ENCODE results near the gene CNTN1. TPM values are rescaled to one million over a fixed set of nuclear protein-coding genes. Genes with fewer than 3 reads are reported as not detected.

Gene CNTN1
- total and polyA plus RNA-seq, 3 donors from 2014 or later: 12.0 to 24.1 (median 21.7) TPM

DNA sequence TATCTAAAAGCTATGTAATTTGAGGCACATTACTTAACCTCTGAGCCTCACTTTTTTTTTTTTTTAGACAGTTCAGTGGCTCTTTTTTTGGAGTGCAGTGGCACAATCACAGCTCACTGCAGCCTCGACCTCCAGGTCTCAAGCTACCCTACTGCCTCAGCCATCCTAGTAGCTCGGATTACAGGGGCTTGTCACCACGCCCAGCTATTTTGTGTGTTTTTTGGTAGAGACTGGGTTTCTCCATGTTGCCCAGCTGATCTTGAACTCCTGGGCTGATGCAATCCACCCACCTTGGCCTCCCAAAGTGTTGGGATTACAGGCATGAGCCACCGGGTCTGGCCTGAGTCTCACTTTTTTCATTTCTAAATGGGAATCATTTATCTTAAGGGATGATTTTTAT is 303.9 kb downstream of the CNTN1 start:
- 89 to 93% methylated on average over 4 of the region's 4 CpGs for WGBS, 2 donors
- intact Hi-C loops (cut with DNase I; ENCODE audit: low total_unique reads): no loop called here
- no peaks in the 10 kb centered on the region for H3K27me3 ChIP-seq
- DNase-seq: no peak
- H3K36me3 ChIP-seq (ENCODE audit: low read depth, missing control alignments): no peaks in the 10 kb centered on the region
- H3K9me3 ChIP-seq: no peaks in the 10 kb centered on the region
- H3K27ac ChIP-seq: no peak overlapping the region
- TF ChIP-seq POLR2A (IDR thresholded peaks at IDR 0.05): no peak
- TF ChIP-seq, protein P1, sequence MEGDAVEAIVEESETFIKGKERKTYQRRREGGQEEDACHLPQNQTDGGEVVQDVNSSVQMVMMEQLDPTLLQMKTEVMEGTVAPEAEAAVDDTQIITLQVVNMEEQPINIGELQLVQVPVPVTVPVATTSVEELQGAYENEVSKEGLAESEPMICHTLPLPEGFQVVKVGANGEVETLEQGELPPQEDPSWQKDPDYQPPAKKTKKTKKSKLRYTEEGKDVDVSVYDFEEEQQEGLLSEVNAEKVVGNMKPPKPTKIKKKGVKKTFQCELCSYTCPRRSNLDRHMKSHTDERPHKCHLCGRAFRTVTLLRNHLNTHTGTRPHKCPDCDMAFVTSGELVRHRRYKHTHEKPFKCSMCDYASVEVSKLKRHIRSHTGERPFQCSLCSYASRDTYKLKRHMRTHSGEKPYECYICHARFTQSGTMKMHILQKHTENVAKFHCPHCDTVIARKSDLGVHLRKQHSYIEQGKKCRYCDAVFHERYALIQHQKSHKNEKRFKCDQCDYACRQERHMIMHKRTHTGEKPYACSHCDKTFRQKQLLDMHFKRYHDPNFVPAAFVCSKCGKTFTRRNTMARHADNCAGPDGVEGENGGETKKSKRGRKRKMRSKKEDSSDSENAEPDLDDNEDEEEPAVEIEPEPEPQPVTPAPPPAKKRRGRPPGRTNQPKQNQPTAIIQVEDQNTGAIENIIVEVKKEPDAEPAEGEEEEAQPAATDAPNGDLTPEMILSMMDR (IDR thresholded peaks at IDR 0.05): no peak
- H3K4me3 ChIP-seq: no peak overlapping the region
- no peaks in the 10 kb centered on the region for H3K4me1 ChIP-seq

DNA sequence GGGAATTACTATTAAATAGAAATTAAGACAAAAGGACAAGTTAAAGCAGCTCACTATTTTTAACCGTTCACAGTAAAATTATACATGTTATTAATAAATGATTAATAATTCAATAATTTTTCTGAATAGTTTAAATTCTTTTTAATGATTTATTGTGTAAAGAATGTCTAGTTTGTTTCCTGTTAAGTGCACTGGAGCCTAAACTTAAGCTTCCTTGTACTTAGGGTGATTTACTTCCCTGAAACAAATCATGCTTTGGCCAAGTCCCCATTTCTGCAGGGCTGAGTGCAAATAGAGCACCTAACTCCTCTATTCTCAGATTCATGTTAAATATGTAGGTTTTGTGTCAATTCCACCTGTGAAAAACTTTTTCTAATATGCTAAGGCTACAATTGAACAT is 307.0 kb downstream of the CNTN1 start:
- intact Hi-C loops (cut with DNase I; ENCODE audit: low total_unique reads): no loop called here
- no peak for DNase-seq

DNA sequence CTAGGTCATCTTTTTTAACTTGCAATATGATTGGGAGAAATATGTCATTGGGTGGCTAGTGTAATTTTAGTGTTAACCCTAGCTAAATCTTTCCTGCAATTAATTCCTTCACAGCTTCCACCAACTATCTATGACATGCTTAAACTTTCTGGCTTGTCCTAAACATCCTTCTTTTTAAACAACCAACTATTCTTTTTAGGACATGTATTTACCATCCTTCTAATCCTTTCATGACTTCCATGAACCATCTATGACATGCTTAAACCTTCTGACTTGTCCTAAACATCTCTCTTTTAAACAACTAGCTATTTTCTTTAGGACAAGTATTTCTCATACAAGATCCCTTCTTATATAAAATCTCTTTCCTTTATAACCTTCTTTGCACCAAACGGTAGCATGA is 316.2 kb downstream of the CNTN1 start:
- TF ChIP-seq, protein P1 (IDR thresholded peaks at IDR 0.05): no peak
- TF ChIP-seq POLR2A (IDR thresholded peaks at IDR 0.05): no peak
- no peaks in the 10 kb centered on the region for H3K9me3 ChIP-seq
- H3K27ac ChIP-seq: no peak overlapping the region
- intact Hi-C loops (cut with DNase I; ENCODE audit: low total_unique reads): no loop called here
- WGBS, 2 donors: 72 to 77% methylated on average over 1 of the region's 1 CpG
- no peaks in the 10 kb centered on the region for H3K27me3 ChIP-seq
- H3K36me3 ChIP-seq (ENCODE audit: low read depth, missing control alignments): no peaks in the 10 kb centered on the region
- no peak for DNase-seq
- H3K4me3 ChIP-seq: no peak overlapping the region
- H3K4me1 ChIP-seq: no peaks in the 10 kb centered on the region

More for the DNA sequence above, 307.0 kb downstream of the CNTN1 start:
- no peak overlapping the region for H3K27ac ChIP-seq
- 79 to 82% methylated on average over 1 of the region's 1 CpG for WGBS, 2 donors
- H3K4me3 ChIP-seq: no peak overlapping the region
- H3K27me3 ChIP-seq: no peaks in the 10 kb centered on the region
- H3K36me3 ChIP-seq (ENCODE audit: low read depth, missing control alignments): no peaks in the 10 kb centered on the region
- TF ChIP-seq POLR2A (IDR thresholded peaks at IDR 0.05): no peak
- TF ChIP-seq, protein P1 (IDR thresholded peaks at IDR 0.05): no peak
- no peaks in the 10 kb centered on the region for H3K9me3 ChIP-seq
- no peaks in the 10 kb centered on the region for H3K4me1 ChIP-seq

DNA sequence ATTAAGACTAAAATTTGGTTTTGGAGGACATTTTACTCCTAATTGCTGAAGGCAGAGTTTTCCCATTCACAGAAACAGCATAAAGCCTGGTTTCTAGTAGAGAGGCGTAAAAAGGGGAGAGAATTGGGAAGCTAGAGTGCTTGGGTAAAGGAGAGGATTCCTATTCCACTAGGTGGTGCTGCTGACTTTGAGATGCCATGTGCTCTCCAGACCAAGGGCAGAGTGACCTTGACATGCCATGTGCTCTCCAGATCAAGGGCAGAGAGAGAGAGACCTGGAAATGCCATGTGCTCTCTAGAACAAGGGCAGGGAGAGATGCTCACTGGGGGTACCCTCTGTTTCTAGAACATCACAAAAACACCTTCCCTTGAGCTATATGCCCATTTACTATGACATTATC is 319.7 kb downstream of the CNTN1 start:
- intact Hi-C loops (cut with DNase I; ENCODE audit: low total_unique reads): no loop called here
- DNase-seq: no peak
- Histone ChIP-seq H3K4me3 (no peak overlapping the region), H3K27me3 (no peaks in the 10 kb centered on the region), H3K36me3 (ENCODE audit: low read depth, missing control alignments) (no peaks in the 10 kb centered on the region), H3K27ac (no peak overlapping the region), H3K9me3 (no peaks in the 10 kb centered on the region), H3K4me1 (no peaks in the 10 kb centered on the region)
- TF ChIP-seq POLR2A (IDR thresholded peaks at IDR 0.05): no peak
- TF ChIP-seq, protein P1 (IDR thresholded peaks at IDR 0.05): no peak
- 97 to 100% methylated on average over 1 of the region's 1 CpG for WGBS, 2 donors

DNA sequence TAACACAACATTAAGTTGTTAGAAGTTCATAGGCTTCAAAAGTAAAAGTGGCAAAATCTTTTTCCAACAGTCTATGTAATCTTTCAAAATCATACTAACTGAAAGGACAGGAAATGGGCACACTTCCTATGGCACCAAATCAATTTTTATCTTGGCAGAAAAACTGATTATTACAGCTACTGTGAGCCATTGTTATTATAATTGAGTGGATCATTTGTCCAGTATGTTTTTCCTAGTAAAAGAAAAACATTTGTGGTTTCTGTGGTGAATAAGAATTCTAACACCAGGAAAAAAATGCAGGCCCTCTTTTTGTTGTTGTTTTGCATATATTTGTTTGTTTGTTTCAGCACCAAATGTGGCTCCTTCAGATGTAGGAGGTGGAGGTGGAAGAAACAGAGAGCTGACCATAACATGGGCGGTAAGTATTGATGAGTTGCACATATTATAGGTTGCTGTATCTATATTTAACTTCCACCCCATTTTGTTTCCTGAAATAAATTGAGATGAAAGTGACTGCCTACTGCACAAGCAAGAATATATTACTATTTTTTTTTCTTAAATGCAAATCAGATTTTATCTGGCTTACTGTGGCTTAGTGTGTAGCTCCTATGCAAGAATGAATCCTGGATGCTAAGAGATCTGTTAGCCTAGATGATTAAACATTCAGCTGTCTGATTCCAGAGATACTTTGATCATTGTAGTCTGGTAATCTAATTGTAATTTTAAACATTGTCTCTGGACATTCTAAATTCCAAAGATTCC is 321.8 kb downstream of the CNTN1 start:
- Histone ChIP-seq H3K9me3 (no peaks in the 10 kb centered on the region), H3K27ac (no peak overlapping the region), H3K27me3 (no peaks in the 10 kb centered on the region), H3K4me1 (no peaks in the 10 kb centered on the region), H3K4me3 (no peak overlapping the region), H3K36me3 (ENCODE audit: low read depth, missing control alignments) (no peaks in the 10 kb centered on the region)
- no peak for TF ChIP-seq POLR2A (IDR thresholded peaks at IDR 0.05)
- WGBS, 2 donors: 76 to 91% methylated on average over 1 of the region's 1 CpG
- intact Hi-C loops (cut with DNase I; ENCODE audit: low total_unique reads): no loop called here
- no peak for DNase-seq

Data from testis (tissue), 3 donors.